Measurements from ENCODE around the gene PIGK. TPM values are rescaled to one million over a fixed set of nuclear protein-coding genes. Genes with fewer than 3 reads are reported as not detected.
"Not testable (repeated sequence)": the region's sequence is repeated elsewhere in the genome, so short reads cannot be mapped to it uniquely, and the experiment has no call there.

PIGK gene
- polyA plus RNA-seq, 3 donors: 4.0 to 24.7 (median 19.4) TPM

DNA sequence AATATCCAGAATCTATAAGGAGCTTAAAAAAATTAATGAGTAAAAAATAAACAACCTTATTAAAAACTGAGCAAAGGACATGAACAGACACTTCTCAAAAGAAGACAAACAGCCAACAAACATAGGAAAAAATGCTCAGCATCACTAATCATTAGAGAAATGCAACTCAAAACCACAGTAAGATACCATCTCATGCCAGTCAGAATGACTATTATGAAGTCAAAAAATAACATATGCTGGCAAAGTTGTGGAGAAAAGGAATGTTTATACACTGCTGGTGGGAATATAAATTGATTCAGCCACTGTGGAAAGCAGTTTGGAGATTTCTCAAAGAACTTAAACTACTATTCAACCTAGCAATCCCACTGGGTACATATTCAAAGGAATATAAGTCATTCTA is 25.3 kb downstream of the PIGK start:
- Mint-ChIP-seq H3K9me3 (peaks cover 0 to 7% (median 2%) of the 10 kb centered on the region in 7 donors), H3K27me3 (ENCODE audit: low read depth in 3 of 3) (no peaks in the 10 kb centered on the region), H3K4me3 (no peak overlapping the region), H3K36me3 (peaks cover 19 to 22% of the 10 kb centered on the region in 2 donors), H3K4me1 (peaks cover 8% of the 10 kb centered on the region), H3K27ac (no peak overlapping the region)
- Histone ChIP-seq H3K27me3 (ENCODE audit: control insufficient read depth in 2 of 2, insufficient read depth in 2 of 2, low read length in 2 of 2) (no peaks in the 10 kb centered on the region), H3K4me2 (replicated peaks; ENCODE audit: extremely low read depth, low read length, poor library complexity, severe bottlenecking) (no peak overlapping the region), H3K9ac (ENCODE audit: insufficient read depth, low read length, poor library complexity, severe bottlenecking) (no peak overlapping the region), H2AFZ (ENCODE audit: insufficient read depth, low read depth, low read length, poor library complexity, severe bottlenecking) (no peak overlapping the region), H4K20me1 (ENCODE audit: insufficient read depth, low read length) (no peaks in the 10 kb centered on the region), H3K79me2 (ENCODE audit: insufficient read depth, low read length) (no peaks in the 10 kb centered on the region), H3K27ac (ENCODE audit: low read depth in 1 of 2, low read length in 2 of 2) (no peak overlapping the region), H3K4me3 (replicated peaks in 1 of 3; ENCODE audit: low read depth in 2 of 3, low read length in 3 of 3) (no peak overlapping the region), H3K36me3 (replicated peaks in 1 of 2; ENCODE audit: control insufficient read depth in 1 of 2, insufficient read depth in 2 of 2, low read length in 2 of 2) (peaks cover 0 to 7% of the 10 kb centered on the region in 2 donors), H3K9me3 (replicated peaks in 1 of 2; ENCODE audit: control insufficient read depth in 1 of 2, insufficient read depth in 1 of 2, low read length in 2 of 2) (no peaks in the 10 kb centered on the region), H3K4me1 (ENCODE audit: control insufficient read depth in 1 of 2, insufficient read depth in 2 of 2, low read length in 2 of 2) (no peaks in the 10 kb centered on the region)
- intact Hi-C loops (cut with micrococcal nuclease): no loop called here
- TF ChIP-seq, protein P1, sequence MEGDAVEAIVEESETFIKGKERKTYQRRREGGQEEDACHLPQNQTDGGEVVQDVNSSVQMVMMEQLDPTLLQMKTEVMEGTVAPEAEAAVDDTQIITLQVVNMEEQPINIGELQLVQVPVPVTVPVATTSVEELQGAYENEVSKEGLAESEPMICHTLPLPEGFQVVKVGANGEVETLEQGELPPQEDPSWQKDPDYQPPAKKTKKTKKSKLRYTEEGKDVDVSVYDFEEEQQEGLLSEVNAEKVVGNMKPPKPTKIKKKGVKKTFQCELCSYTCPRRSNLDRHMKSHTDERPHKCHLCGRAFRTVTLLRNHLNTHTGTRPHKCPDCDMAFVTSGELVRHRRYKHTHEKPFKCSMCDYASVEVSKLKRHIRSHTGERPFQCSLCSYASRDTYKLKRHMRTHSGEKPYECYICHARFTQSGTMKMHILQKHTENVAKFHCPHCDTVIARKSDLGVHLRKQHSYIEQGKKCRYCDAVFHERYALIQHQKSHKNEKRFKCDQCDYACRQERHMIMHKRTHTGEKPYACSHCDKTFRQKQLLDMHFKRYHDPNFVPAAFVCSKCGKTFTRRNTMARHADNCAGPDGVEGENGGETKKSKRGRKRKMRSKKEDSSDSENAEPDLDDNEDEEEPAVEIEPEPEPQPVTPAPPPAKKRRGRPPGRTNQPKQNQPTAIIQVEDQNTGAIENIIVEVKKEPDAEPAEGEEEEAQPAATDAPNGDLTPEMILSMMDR (IDR thresholded peaks at IDR 0.05): no peak
- DNase-seq: no peak

DNA sequence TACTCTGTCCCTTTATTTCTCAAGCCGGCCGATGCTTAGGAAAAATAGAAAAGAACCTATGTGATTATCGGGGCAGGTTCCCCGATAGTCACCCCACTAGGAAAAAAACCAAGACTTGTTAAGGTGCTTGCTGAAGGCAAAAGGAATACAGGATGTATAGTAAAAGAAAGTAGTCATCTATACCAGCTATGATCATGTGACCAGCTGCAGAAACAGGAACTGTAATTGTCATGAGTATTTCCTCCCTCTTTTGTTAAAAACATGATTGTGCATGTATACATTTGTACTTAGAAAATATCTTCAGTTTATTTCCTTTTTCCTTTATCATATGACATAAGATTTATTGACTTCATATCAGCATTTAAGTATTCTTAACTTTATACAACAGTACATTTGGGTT is 30.5 kb downstream of the PIGK start:
- no peak overlapping the region for H3K4me3 Mint-ChIP-seq
- H3K36me3 Mint-ChIP-seq: peaks cover 19 to 26% of the 10 kb centered on the region in 2 donors
- no peak overlapping the region for H3K9ac ChIP-seq (ENCODE audit: insufficient read depth, low read length, poor library complexity, severe bottlenecking)
- H3K27ac ChIP-seq (ENCODE audit: low read depth in 1 of 2, low read length in 2 of 2): peak overlapping the region in 1 of 2 donors; percentile 5
- peaks cover 12% of the 10 kb centered on the region for H3K4me1 Mint-ChIP-seq
- H4K20me1 ChIP-seq (ENCODE audit: insufficient read depth, low read length): no peaks in the 10 kb centered on the region
- peak overlapping the region in 4 of 7 donors; percentile 18 to 57 (median 40) for H3K27ac Mint-ChIP-seq
- H3K79me2 ChIP-seq (ENCODE audit: insufficient read depth, low read length): no peaks in the 10 kb centered on the region
- peaks cover 5 to 34% (median 15%) of the 10 kb centered on the region in 7 donors for H3K9me3 Mint-ChIP-seq
- H3K9me3 ChIP-seq (replicated peaks in 1 of 2; ENCODE audit: control insufficient read depth in 1 of 2, insufficient read depth in 1 of 2, low read length in 2 of 2): peaks cover 0 to 16% of the 10 kb centered on the region in 2 donors
- H3K4me3 ChIP-seq (replicated peaks in 1 of 3; ENCODE audit: low read depth in 2 of 3, low read length in 3 of 3): no peak overlapping the region
- peak; percentile 5 to 16 (median 14) for DNase-seq
- H3K4me2 ChIP-seq (replicated peaks; ENCODE audit: extremely low read depth, low read length, poor library complexity, severe bottlenecking): no peak overlapping the region
- intact Hi-C loops (cut with micrococcal nuclease): no loop called here
- WGBS (ENCODE audit: insufficient coverage): no CpG with 5 or more reads among the region's 4 CpGs
- H3K4me1 ChIP-seq (ENCODE audit: control insufficient read depth in 1 of 2, insufficient read depth in 2 of 2, low read length in 2 of 2): no peaks in the 10 kb centered on the region
- H2AFZ ChIP-seq (ENCODE audit: insufficient read depth, low read depth, low read length, poor library complexity, severe bottlenecking): no peak overlapping the region
- H3K27me3 ChIP-seq (ENCODE audit: control insufficient read depth in 2 of 2, insufficient read depth in 2 of 2, low read length in 2 of 2): no peaks in the 10 kb centered on the region
- peaks cover 0 to 8% of the 10 kb centered on the region in 2 donors for H3K36me3 ChIP-seq (replicated peaks in 1 of 2; ENCODE audit: control insufficient read depth in 1 of 2, insufficient read depth in 2 of 2, low read length in 2 of 2)
- no peaks in the 10 kb centered on the region for H3K27me3 Mint-ChIP-seq (ENCODE audit: low read depth in 3 of 3)
- TF ChIP-seq, protein P1 (IDR thresholded peaks at IDR 0.05): no peak

DNA sequence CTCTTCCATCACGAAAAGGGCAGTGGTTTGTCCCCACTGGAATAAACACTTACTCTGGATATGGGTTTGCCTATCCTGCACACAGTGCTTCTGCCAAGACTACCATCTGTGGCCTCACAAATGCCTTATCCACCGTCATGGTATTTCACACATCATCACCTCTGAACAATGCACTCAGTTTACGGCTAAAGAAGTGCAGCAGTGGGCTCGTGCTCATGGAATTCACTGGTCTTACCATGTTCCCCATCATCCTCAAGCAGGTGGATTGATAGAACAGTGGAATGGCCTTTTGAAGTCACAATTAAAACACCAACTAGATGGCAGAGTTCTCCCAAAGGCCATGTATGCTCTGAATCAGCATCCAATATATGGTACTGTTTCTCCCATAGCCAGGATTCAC is 32.3 kb downstream of the PIGK start:
- H3K4me3 Mint-ChIP-seq; H3K27me3 ChIP-seq (ENCODE audit: control insufficient read depth in 2 of 2, insufficient read depth in 2 of 2, low read length in 2 of 2); H3K4me3 ChIP-seq (replicated peaks in 1 of 3; ENCODE audit: low read depth in 2 of 3, low read length in 3 of 3); H2AFZ ChIP-seq (ENCODE audit: insufficient read depth, low read depth, low read length, poor library complexity, severe bottlenecking); H3K4me2 ChIP-seq (replicated peaks; ENCODE audit: extremely low read depth, low read length, poor library complexity, severe bottlenecking); DNase-seq; H3K36me3 ChIP-seq (replicated peaks in 1 of 2; ENCODE audit: control insufficient read depth in 1 of 2, insufficient read depth in 2 of 2, low read length in 2 of 2); H3K27ac ChIP-seq (ENCODE audit: low read depth in 1 of 2, low read length in 2 of 2); H3K27me3 Mint-ChIP-seq (ENCODE audit: low read depth in 3 of 3); H3K9ac ChIP-seq (ENCODE audit: insufficient read depth, low read length, poor library complexity, severe bottlenecking); H3K4me1 ChIP-seq (ENCODE audit: control insufficient read depth in 1 of 2, insufficient read depth in 2 of 2, low read length in 2 of 2); H3K79me2 ChIP-seq (ENCODE audit: insufficient read depth, low read length); H4K20me1 ChIP-seq (ENCODE audit: insufficient read depth, low read length); intact Hi-C loops (cut with micrococcal nuclease): not testable (repeated sequence)
- Mint-ChIP-seq H3K9me3 (peaks cover 5 to 34% (median 17%) of the 10 kb centered on the region in 7 donors), H3K4me1 (peaks cover 12% of the 10 kb centered on the region), H3K36me3 (peaks cover 15 to 23% of the 10 kb centered on the region in 2 donors), H3K27ac (peak overlapping the region in 1 of 7 donors; percentile 33)
- 100% methylated on average over 4 of the region's 4 CpGs for WGBS (ENCODE audit: insufficient coverage)
- peaks cover 0 to 16% of the 10 kb centered on the region in 2 donors for H3K9me3 ChIP-seq (replicated peaks in 1 of 2; ENCODE audit: control insufficient read depth in 1 of 2, insufficient read depth in 1 of 2, low read length in 2 of 2)
